ENCODE data around the gene CD276.
"Not testable (repeated sequence)": the region's sequence is repeated elsewhere in the genome, so short reads cannot be mapped to it uniquely, and the experiment has no call there.

CD276 gene

DNA sequence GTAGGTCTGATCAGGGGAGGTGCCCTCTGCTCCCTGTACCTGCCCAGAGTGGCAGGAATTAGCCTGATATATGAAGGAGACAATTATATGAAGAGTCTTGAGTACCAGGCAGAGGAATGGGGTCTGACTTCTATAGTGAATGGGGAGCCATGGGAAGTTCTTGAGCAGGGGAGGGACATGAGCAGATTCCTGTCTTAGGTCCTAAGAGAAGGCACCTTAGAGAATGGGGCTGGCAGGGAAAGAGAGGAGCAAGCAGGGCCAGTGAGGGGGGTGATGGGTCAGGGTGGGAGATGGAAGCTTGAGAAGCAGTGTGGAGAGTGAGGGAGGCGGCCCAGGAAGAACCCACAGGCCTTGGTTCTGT lies 12.4 kb downstream of the CD276 start:
- H3K27ac Mint-ChIP-seq, result no peak overlapping the region
- H3K4me1 Mint-ChIP-seq (ENCODE audit: low read depth), result peaks cover 17% of the 10 kb centered on the region
- H3K9me3 Mint-ChIP-seq (ENCODE audit: low read depth), result no peaks in the 10 kb centered on the region
- H3K36me3 Mint-ChIP-seq, result no peaks in the 10 kb centered on the region
- H3K4me3 Mint-ChIP-seq, result peak overlapping the region; percentile 44
- peaks cover 33% of the 10 kb centered on the region for H3K27me3 Mint-ChIP-seq

- no peaks in the 10 kb centered on the region for H3K36me3 Mint-ChIP-seq
- H3K27ac Mint-ChIP-seq, result no peak overlapping the region
- peaks cover 17% of the 10 kb centered on the region for H3K4me1 Mint-ChIP-seq (ENCODE audit: low read depth)
- H3K27me3 Mint-ChIP-seq, result peaks cover 34% of the 10 kb centered on the region
- peak overlapping the region; percentile 44 for H3K4me3 Mint-ChIP-seq
- no peaks in the 10 kb centered on the region for H3K9me3 Mint-ChIP-seq (ENCODE audit: low read depth)
Observed at GRCh38 chr15:73697033-73697467, 12.9 kb downstream of the CD276 start.

DNA sequence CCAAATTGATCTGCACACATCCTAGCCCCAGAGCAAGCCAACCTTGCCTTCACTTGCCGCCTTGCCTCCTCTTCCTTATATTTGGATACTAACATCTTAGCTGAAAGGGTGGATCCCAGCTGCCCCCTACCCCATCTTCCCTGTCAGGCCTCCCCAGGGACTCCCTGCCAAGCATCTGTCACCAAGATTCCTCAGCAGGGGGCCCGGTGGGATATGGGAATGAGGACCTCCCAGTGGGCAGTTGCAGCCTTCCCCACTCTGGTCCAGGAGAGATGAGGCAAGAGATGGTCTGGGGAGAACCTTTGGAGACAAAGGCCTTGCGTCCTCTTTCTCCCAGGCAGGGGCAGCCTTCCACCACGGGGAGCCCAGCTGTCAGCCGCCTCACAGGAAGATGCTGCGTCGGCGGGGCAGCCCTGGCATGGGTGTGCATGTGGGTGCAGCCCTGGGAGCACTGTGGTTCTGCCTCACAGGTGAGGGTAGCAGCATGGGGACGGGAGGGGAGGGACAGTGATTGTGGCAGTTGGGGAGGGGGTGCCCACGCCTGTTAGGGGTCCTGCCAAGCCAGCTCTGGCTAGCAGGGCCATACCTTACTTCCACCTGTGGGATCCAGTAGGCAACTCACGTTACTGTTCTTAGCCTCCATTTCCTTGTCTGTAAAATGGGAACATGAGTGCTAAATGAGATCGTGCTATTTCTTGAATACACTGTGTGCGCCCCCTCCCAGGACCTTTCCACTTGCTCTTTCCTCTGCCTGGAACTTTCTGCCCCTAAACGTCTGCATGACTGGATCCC lies 15.3 kb downstream of the CD276 start:
- no peak overlapping the region for H3K27ac Mint-ChIP-seq
- peaks cover 17% of the 10 kb centered on the region for H3K4me1 Mint-ChIP-seq (ENCODE audit: low read depth)
- H3K27me3 Mint-ChIP-seq, result peaks cover 25% of the 10 kb centered on the region
- no peaks in the 10 kb centered on the region for H3K9me3 Mint-ChIP-seq (ENCODE audit: low read depth)
- no peaks in the 10 kb centered on the region for H3K36me3 Mint-ChIP-seq
- H3K4me3 Mint-ChIP-seq, result no peak overlapping the region

DNA sequence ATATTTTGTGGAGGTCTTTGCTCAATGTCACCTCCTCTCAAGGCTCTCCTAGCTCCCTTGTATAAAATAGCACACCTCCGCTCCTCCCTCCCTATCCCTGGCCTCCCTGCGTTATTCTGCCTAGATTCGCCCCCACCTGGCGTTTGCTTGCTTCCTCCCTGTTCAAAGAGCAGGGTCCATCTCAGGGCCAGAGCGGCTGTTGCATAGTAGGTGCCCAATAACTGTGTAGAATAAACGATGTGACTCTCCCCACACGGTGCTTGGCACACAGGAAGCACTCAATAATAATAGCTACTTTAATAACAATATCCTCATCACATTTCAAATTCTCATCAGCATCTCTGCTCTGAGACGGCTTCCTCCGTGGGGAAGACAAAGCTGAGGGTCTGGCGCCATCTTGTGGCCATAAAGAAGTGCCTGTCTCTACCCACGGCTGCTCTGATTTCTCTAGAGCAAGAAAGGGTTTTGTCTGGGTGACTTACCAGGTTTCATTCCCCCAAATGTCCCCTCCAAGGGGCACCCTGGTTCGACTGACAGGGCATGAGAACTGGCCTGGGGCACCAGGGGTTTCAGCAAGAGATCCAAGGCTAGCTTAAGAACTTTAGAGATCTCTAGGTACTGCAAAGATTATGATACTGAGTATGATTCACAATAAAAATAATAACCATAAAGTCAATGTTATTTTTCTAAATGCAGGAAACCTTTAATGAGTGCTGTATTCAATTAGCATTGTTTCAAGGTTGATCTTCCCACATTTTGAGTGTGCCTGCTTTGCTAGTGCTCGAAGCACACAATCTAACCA lies 16.1 kb downstream of the CD276 start:
- Mint-ChIP-seq H3K36me3 (no peaks in the 10 kb centered on the region), H3K27me3 (peaks cover 28% of the 10 kb centered on the region), H3K9me3 (ENCODE audit: low read depth) (no peaks in the 10 kb centered on the region), H3K4me1 (ENCODE audit: low read depth) (peaks cover 18% of the 10 kb centered on the region), H3K4me3 (no peak overlapping the region), H3K27ac (no peak overlapping the region)

- peaks cover 22% of the 10 kb centered on the region for H3K27me3 Mint-ChIP-seq
- not testable (repeated sequence) for H3K9me3 Mint-ChIP-seq (ENCODE audit: low read depth); H3K4me3 Mint-ChIP-seq; H3K27ac Mint-ChIP-seq; H3K36me3 Mint-ChIP-seq; H3K4me1 Mint-ChIP-seq (ENCODE audit: low read depth)
Observed at GRCh38 chr15:73702311-73703239, 18.4 kb downstream of the CD276 start.

- H3K4me3 Mint-ChIP-seq; H3K9me3 Mint-ChIP-seq (ENCODE audit: low read depth); H3K36me3 Mint-ChIP-seq; H3K27ac Mint-ChIP-seq; H3K4me1 Mint-ChIP-seq (ENCODE audit: low read depth): not testable (repeated sequence)
- peaks cover 21% of the 10 kb centered on the region for H3K27me3 Mint-ChIP-seq
Observed at GRCh38 chr15:73703601-73704000, 19.4 kb downstream of the CD276 start.

GRCh38 chr15:73704142-73704868 lies 20.1 kb downstream of the CD276 start:
- not testable (repeated sequence) for H3K27ac Mint-ChIP-seq; H3K36me3 Mint-ChIP-seq; H3K9me3 Mint-ChIP-seq (ENCODE audit: low read depth); H3K4me3 Mint-ChIP-seq; H3K4me1 Mint-ChIP-seq (ENCODE audit: low read depth)
- peaks cover 21% of the 10 kb centered on the region for H3K27me3 Mint-ChIP-seq

GRCh38 chr15:73704869-73705645 lies 20.9 kb downstream of the CD276 start:
- Mint-ChIP-seq H3K27me3 (peaks cover 18% of the 10 kb centered on the region), H3K9me3 (ENCODE audit: low read depth) (no peaks in the 10 kb centered on the region), H3K27ac (no peak overlapping the region), H3K4me1 (ENCODE audit: low read depth) (peaks cover 3% of the 10 kb centered on the region), H3K36me3 (no peaks in the 10 kb centered on the region), H3K4me3 (no peak overlapping the region)

DNA sequence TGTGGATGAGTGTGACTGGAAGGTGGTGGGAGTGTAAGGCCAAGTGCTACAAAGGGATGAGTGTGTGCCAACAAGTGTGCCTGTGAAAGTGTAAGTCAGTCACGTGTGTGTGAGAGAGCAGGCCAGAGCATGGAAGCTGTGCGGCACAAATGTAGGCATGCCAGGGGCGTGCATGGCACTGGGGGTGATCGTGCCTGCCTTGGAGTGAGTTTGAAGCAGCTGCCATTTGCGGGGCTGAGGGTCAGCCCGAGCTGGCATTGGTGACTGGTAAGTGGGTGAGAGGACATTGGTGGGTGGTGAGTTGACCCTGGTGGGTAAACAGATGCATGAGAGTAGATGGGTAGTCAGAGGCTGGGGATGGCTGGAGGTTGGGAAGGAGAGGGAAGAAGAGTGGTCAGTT lies 24.5 kb downstream of the CD276 start:
- Mint-ChIP-seq H3K4me3 (no peak overlapping the region), H3K9me3 (ENCODE audit: low read depth) (no peaks in the 10 kb centered on the region), H3K36me3 (no peaks in the 10 kb centered on the region), H3K27ac (no peak overlapping the region), H3K4me1 (ENCODE audit: low read depth) (peaks cover 1% of the 10 kb centered on the region), H3K27me3 (peaks cover 7% of the 10 kb centered on the region)

GRCh38 chr15:73709241-73709640 lies 25.1 kb downstream of the CD276 start:
- H3K4me3 Mint-ChIP-seq, result no peak overlapping the region

GRCh38 chr15:73709686-73710085 lies 25.5 kb downstream of the CD276 start:
- Mint-ChIP-seq H3K9me3 (ENCODE audit: low read depth) (no peaks in the 10 kb centered on the region), H3K4me1 (ENCODE audit: low read depth) (peaks cover 1% of the 10 kb centered on the region), H3K4me3 (no peak overlapping the region), H3K27ac (no peak overlapping the region), H3K36me3 (no peaks in the 10 kb centered on the region), H3K27me3 (peaks cover 6% of the 10 kb centered on the region)

More at GRCh38 chr15:73709241-73709640, 25.1 kb downstream of the CD276 start:
- no peaks in the 10 kb centered on the region for H3K9me3 Mint-ChIP-seq (ENCODE audit: low read depth)
- H3K4me1 Mint-ChIP-seq (ENCODE audit: low read depth), result peaks cover 1% of the 10 kb centered on the region
- peaks cover 8% of the 10 kb centered on the region for H3K27me3 Mint-ChIP-seq
- H3K27ac Mint-ChIP-seq, result no peak overlapping the region
- H3K36me3 Mint-ChIP-seq, result no peaks in the 10 kb centered on the region

GRCh38 chr15:73710321-73710720 lies 26.1 kb downstream of the CD276 start:
- no peak overlapping the region for H3K27ac Mint-ChIP-seq
- peaks cover 5% of the 10 kb centered on the region for H3K27me3 Mint-ChIP-seq
- H3K36me3 Mint-ChIP-seq, result no peaks in the 10 kb centered on the region
- no peak overlapping the region for H3K4me3 Mint-ChIP-seq
- H3K9me3 Mint-ChIP-seq (ENCODE audit: low read depth), result no peaks in the 10 kb centered on the region
- H3K4me1 Mint-ChIP-seq (ENCODE audit: low read depth), result no peaks in the 10 kb centered on the region

DNA sequence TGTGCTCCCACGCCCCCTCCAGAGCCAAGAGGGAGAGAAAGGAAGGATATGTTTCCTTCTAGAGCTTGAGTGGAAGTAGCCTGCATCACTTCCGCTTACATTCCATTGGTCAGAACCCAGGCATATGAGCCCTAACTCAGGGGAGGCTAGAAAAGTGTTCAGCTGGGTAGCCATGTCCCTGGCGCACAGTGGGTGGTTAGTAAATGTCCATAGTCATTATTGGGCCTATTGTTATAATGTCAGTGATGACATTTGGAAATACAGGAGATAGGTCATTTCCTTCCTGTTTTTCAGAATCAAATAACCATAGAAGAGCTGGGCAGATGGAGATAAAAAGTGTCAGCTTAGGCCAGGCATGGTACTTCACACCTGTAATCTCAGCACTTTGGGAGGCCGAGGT lies 27.3 kb downstream of the CD276 start:
- H3K4me1 Mint-ChIP-seq (ENCODE audit: low read depth), result no peaks in the 10 kb centered on the region
- H3K27ac Mint-ChIP-seq, result no peak overlapping the region
- H3K36me3 Mint-ChIP-seq, result no peaks in the 10 kb centered on the region
- no peaks in the 10 kb centered on the region for H3K9me3 Mint-ChIP-seq (ENCODE audit: low read depth)
- H3K27me3 Mint-ChIP-seq, result peaks cover 5% of the 10 kb centered on the region
- H3K4me3 Mint-ChIP-seq, result no peak overlapping the region

- Mint-ChIP-seq H3K9me3 (ENCODE audit: low read depth) (no peaks in the 10 kb centered on the region), H3K27ac (no peak overlapping the region), H3K4me3 (no peak overlapping the region), H3K27me3 (peaks cover 5% of the 10 kb centered on the region), H3K4me1 (ENCODE audit: low read depth) (no peaks in the 10 kb centered on the region), H3K36me3 (no peaks in the 10 kb centered on the region)
Observed at GRCh38 chr15:73712107-73712506, 27.9 kb downstream of the CD276 start.

All from activated naive CD8-positive, alpha-beta T cell (primary cell).